ENCODE measurements around the gene RUFY2. TPM values are rescaled to one million over a fixed set of nuclear protein-coding genes. Genes with fewer than 3 reads are reported as not detected.

RUFY2 gene
- total and polyA plus RNA-seq, 4 donors = 1.6 to 11.2 (median 7.7) TPM

DNA sequence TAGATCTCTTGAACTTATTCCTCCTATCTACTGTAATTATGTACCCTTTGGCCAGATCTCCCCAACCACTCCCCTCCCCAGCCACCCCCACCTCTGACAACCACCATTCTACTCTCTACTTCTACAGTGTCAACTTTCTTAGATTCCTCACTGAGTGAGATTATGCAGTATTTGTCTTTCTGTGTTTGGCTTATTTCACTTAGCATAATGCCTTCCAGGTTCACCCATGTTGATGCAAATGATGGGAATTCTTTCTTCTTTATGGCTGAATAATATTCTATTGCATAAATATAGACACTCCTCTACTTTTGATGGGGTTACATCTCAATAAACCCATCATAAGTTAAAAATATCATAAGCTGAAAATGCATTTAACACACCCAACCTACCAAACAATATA is 96.5 kb downstream of the RUFY2 start:
- Histone ChIP-seq H3K4me1 (ENCODE audit: control insufficient read depth in 4 of 4, insufficient read depth in 4 of 4, low read length in 3 of 4) (peaks cover 0 to 5% (median under 1%) of the 10 kb centered on the region in 4 donors), H3K27me3 (ENCODE audit: control insufficient read depth in 4 of 4, insufficient read depth in 4 of 4, low read length in 3 of 4) (no peaks in the 10 kb centered on the region), H3K9me3 (ENCODE audit: control insufficient read depth in 4 of 4, low read length in 3 of 4) (no peaks in the 10 kb centered on the region), H3K9ac (ENCODE audit: low read depth in 1 of 2, low read length in 2 of 2) (no peak overlapping the region), H3K4me3 (ENCODE audit: low read depth in 1 of 3, low read length in 3 of 3) (no peak overlapping the region), H3K27ac (ENCODE audit: low read depth in 1 of 2, low read length in 2 of 2) (no peak overlapping the region), H3K36me3 (ENCODE audit: control insufficient read depth in 4 of 4, insufficient read depth in 3 of 4, low read depth in 1 of 4, low read length in 3 of 4) (no peaks in the 10 kb centered on the region)
- TF ChIP-seq RAD21 (IDR thresholded peaks at IDR 0.05) (no peak), FOXA2 (IDR thresholded peaks at IDR 0.05) (no peak), TAF1 (conservative IDR thresholded peaks at IDR 0.05) (no peak), EGR1 (IDR thresholded peaks at IDR 0.05; ENCODE audit: low read depth in 2 of 2) (no peak), GABPA (IDR thresholded peaks at IDR 0.05 in 1 of 2, conservative IDR thresholded peaks at IDR 0.05 in 1 of 2) (no peak), YY1 (IDR thresholded peaks at IDR 0.05) (no peak), HNF4G (IDR thresholded peaks at IDR 0.05) (no peak)
- TF ChIP-seq, protein P1, sequence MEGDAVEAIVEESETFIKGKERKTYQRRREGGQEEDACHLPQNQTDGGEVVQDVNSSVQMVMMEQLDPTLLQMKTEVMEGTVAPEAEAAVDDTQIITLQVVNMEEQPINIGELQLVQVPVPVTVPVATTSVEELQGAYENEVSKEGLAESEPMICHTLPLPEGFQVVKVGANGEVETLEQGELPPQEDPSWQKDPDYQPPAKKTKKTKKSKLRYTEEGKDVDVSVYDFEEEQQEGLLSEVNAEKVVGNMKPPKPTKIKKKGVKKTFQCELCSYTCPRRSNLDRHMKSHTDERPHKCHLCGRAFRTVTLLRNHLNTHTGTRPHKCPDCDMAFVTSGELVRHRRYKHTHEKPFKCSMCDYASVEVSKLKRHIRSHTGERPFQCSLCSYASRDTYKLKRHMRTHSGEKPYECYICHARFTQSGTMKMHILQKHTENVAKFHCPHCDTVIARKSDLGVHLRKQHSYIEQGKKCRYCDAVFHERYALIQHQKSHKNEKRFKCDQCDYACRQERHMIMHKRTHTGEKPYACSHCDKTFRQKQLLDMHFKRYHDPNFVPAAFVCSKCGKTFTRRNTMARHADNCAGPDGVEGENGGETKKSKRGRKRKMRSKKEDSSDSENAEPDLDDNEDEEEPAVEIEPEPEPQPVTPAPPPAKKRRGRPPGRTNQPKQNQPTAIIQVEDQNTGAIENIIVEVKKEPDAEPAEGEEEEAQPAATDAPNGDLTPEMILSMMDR (IDR thresholded peaks at IDR 0.05; ENCODE audit: low read depth, low read length, missing input control) = no peak
- TF ChIP-seq, protein P2, sequence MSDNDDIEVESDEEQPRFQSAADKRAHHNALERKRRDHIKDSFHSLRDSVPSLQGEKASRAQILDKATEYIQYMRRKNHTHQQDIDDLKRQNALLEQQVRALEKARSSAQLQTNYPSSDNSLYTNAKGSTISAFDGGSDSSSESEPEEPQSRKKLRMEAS (IDR thresholded peaks at IDR 0.05) = no peak
- TF ChIP-seq, protein P3, sequence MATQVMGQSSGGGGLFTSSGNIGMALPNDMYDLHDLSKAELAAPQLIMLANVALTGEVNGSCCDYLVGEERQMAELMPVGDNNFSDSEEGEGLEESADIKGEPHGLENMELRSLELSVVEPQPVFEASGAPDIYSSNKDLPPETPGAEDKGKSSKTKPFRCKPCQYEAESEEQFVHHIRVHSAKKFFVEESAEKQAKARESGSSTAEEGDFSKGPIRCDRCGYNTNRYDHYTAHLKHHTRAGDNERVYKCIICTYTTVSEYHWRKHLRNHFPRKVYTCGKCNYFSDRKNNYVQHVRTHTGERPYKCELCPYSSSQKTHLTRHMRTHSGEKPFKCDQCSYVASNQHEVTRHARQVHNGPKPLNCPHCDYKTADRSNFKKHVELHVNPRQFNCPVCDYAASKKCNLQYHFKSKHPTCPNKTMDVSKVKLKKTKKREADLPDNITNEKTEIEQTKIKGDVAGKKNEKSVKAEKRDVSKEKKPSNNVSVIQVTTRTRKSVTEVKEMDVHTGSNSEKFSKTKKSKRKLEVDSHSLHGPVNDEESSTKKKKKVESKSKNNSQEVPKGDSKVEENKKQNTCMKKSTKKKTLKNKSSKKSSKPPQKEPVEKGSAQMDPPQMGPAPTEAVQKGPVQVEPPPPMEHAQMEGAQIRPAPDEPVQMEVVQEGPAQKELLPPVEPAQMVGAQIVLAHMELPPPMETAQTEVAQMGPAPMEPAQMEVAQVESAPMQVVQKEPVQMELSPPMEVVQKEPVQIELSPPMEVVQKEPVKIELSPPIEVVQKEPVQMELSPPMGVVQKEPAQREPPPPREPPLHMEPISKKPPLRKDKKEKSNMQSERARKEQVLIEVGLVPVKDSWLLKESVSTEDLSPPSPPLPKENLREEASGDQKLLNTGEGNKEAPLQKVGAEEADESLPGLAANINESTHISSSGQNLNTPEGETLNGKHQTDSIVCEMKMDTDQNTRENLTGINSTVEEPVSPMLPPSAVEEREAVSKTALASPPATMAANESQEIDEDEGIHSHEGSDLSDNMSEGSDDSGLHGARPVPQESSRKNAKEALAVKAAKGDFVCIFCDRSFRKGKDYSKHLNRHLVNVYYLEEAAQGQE (IDR thresholded peaks at IDR 0.05) = no peak
- TF ChIP-seq, protein P4, sequence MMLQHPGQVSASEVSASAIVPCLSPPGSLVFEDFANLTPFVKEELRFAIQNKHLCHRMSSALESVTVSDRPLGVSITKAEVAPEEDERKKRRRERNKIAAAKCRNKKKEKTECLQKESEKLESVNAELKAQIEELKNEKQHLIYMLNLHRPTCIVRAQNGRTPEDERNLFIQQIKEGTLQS (IDR thresholded peaks at IDR 0.05) = no peak
- DNase-seq (ENCODE audit: low spot score) = no peak

DNA sequence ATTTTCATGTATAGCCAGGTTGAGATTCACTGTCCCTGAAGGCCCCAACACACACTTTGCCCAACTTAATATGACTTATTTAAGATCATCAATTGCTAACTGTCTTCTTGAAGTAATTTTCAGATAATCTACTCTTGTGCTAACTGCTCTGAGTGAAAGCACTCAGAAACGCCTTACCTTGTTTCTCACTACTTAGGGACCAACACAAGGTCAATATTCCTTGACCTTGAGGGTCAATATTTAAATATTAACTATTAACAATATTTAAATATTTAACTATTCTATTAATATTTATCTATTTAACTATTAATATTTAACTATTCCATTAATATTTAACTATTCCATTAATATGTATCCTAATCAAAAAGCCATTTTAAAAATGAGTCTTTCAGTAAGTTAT is 101.2 kb downstream of the RUFY2 start:
- WGBS = 13% methylated on average over 1 of the region's 1 CpG
- DNase-seq (ENCODE audit: low spot score) = no peak
- Histone ChIP-seq H3K4me3 (ENCODE audit: low read depth in 1 of 3, low read length in 3 of 3) (peak overlapping the region; percentile 76 to 94 (median 86)), H3K9ac (ENCODE audit: low read depth in 1 of 2, low read length in 2 of 2) (peak overlapping the region; percentile 56 to 71), H3K9me3 (ENCODE audit: control insufficient read depth in 4 of 4, low read length in 3 of 4) (no peaks in the 10 kb centered on the region), H3K36me3 (ENCODE audit: control insufficient read depth in 4 of 4, insufficient read depth in 3 of 4, low read depth in 1 of 4, low read length in 3 of 4) (peaks cover 0 to 3% (median 0%) of the 10 kb centered on the region in 4 donors), H3K27ac (ENCODE audit: low read depth in 1 of 2, low read length in 2 of 2) (peak overlapping the region; percentile 50 to 68), H3K4me1 (ENCODE audit: control insufficient read depth in 4 of 4, insufficient read depth in 4 of 4, low read length in 3 of 4) (peaks cover 5 to 27% (median 19%) of the 10 kb centered on the region in 4 donors), H3K27me3 (ENCODE audit: control insufficient read depth in 4 of 4, insufficient read depth in 4 of 4, low read length in 3 of 4) (no peaks in the 10 kb centered on the region)
- no peak for TF ChIP-seq SP1 (IDR thresholded peaks at IDR 0.05)
- TF ChIP-seq HNF4G (IDR thresholded peaks at IDR 0.05) = no peak
- TF ChIP-seq HNF4A (conservative IDR thresholded peaks at IDR 0.05) = peak in 1 of 2 donors; percentile 31
- TF ChIP-seq NR2F2 (IDR thresholded peaks at IDR 0.05) = no peak
- TF ChIP-seq FOXA2 (IDR thresholded peaks at IDR 0.05) = no peak
- TF ChIP-seq RXRA (IDR thresholded peaks at IDR 0.05) = peak in 1 of 2 donors; percentile 26

Measured in liver (tissue), 9 donors.